Activated T-cell treated with anti-CD3 and anti-CD28 coated beads, Interleukin-2, amount 50 U/mL, for 4 hours (primary cell): ENCODE results near the gene ERBB4. TPM values are rescaled to one million over a fixed set of nuclear protein-coding genes. Genes with fewer than 3 reads are reported as not detected.

Experiments
- ATAC-seq, 2 donors: fragments of 200-7000 bp; cut with Tn5 transposase; one replicate each; pipeline ENCODE4 v1.10.0; 2021
- DNase-seq: peaks from one replicate; pipeline ENCODE4 v3.0.0-alpha.2; 2020
- H3K27me3 Mint-ChIP-seq: one replicate; pipeline ENCODE4 v1.8.0; 2021; ENCODE audit warnings: low read depth, mixed read lengths
- H3K36me3 Mint-ChIP-seq: one replicate; pipeline ENCODE4 v1.8.0; 2022; ENCODE audit warnings: mixed read lengths; ENCODE audit not compliant: insufficient read depth
- H3K4me1 Mint-ChIP-seq: one replicate; pipeline ENCODE4 v1.8.0; 2021; ENCODE audit warnings: low read depth, mixed read lengths
- H3K4me3 Mint-ChIP-seq: one replicate; pipeline ENCODE4 v1.8.0; 2021; ENCODE audit warnings: mild to moderate bottlenecking, moderate library complexity, mixed read lengths
- H3K9me3 Mint-ChIP-seq: one replicate; pipeline ENCODE4 v1.8.0; 2021; ENCODE audit warnings: mixed read lengths
- total RNA-seq, 3 donors: library from RNA; stranded (reverse); gene quantifications; one replicate each; pipeline ENCODE4 v1.2.1, GENCODE V29; 2021

Gene ERBB4
- total RNA-seq, 3 donors from 2014 or later = not detected

GRCh38 chr2:211833582-211834279 is 704.9 kb downstream of the ERBB4 start:
- ATAC-seq (no peak), DNase-seq (no peak)
- no peak overlapping the region for H3K4me3 Mint-ChIP-seq
- H3K36me3 Mint-ChIP-seq = no peaks in the 10 kb centered on the region
- no peaks in the 10 kb centered on the region for H3K27me3 Mint-ChIP-seq
- H3K4me1 Mint-ChIP-seq = no peaks in the 10 kb centered on the region
- peaks cover 3% of the 10 kb centered on the region for H3K9me3 Mint-ChIP-seq

- Mint-ChIP-seq H3K36me3 (no peaks in the 10 kb centered on the region), H3K9me3 (peaks cover 3% of the 10 kb centered on the region), H3K27me3 (no peaks in the 10 kb centered on the region), H3K4me1 (no peaks in the 10 kb centered on the region), H3K4me3 (no peak overlapping the region)
- DNase-seq = no peak
- ATAC-seq = no peak
These were observed 708.9 kb downstream of the ERBB4 start for GRCh38 chr2:211829725-211830124.

DNA sequence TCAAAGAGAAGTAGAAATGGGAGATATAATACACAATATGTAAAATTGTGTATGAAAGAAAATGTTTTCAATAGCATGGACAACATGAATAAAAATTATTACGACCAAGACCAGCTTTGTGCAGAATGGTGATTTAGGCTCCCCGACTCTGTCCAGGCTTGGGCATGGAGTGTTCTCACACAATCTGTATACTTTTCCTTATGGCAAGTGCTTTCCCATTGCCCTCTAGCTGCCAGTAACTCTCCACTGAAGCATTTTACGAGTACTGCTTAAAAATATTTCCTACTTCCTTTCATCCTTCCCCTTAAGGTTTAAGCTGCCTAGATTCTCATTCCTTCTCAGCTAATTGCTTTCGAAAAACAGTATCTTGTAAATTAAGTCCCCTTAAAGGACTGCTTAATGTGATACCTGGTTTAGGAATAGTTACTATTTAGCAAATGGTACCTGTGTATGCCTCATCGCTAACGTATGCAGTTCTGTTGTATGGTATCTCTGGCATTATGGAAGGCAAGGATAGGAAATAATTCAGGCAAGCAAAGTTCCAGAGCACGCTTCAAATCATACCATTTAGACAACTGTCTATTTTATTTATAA is 714.6 kb downstream of the ERBB4 start:
- H3K36me3 Mint-ChIP-seq = no peaks in the 10 kb centered on the region
- H3K9me3 Mint-ChIP-seq = peaks cover 4% of the 10 kb centered on the region
- no peaks in the 10 kb centered on the region for H3K27me3 Mint-ChIP-seq
- no peak overlapping the region for H3K4me3 Mint-ChIP-seq
- ATAC-seq = no peak
- DNase-seq = no peak
- H3K4me1 Mint-ChIP-seq = no peaks in the 10 kb centered on the region

DNA sequence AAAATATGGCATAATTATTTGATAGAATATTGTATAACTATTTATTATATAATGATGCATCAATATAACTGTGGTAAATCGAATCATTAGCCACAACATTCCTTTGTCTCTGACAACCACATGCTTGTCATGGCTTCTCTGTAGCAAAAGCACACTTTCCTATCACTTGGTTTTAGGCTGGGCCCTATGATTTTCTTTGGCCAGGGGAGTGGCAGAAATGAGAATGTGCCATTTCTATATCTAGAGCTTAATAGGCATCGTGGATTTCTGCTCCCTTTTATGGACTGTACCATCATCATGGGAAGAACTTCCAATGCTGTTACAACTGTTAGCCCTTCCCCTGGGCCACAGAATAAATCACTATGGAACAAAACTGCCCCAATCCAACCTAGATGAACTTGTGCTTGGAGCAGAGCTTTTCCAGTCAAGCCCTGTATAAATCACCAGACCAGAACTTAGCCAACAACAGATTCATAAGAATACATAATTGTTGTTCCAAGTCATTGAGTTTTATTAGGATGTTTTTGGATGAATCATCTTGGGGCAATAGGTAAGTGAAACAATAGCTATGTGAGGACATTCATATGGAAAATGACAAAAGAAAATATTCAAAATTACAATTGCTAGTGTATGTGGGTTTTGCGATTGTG is 715.8 kb downstream of the ERBB4 start:
- Mint-ChIP-seq H3K4me1 (no peaks in the 10 kb centered on the region), H3K4me3 (no peak overlapping the region), H3K36me3 (no peaks in the 10 kb centered on the region), H3K9me3 (peaks cover 4% of the 10 kb centered on the region), H3K27me3 (no peaks in the 10 kb centered on the region)
- ATAC-seq (no peak), DNase-seq (no peak)

- H3K27me3 Mint-ChIP-seq = no peaks in the 10 kb centered on the region
- H3K4me3 Mint-ChIP-seq = no peak overlapping the region
- ATAC-seq = no peak
- H3K4me1 Mint-ChIP-seq = no peaks in the 10 kb centered on the region
- no peaks in the 10 kb centered on the region for H3K36me3 Mint-ChIP-seq
- peaks cover 4% of the 10 kb centered on the region for H3K9me3 Mint-ChIP-seq
- DNase-seq = no peak
These were observed 721.8 kb downstream of the ERBB4 start for GRCh38 chr2:211816754-211817153.

DNA sequence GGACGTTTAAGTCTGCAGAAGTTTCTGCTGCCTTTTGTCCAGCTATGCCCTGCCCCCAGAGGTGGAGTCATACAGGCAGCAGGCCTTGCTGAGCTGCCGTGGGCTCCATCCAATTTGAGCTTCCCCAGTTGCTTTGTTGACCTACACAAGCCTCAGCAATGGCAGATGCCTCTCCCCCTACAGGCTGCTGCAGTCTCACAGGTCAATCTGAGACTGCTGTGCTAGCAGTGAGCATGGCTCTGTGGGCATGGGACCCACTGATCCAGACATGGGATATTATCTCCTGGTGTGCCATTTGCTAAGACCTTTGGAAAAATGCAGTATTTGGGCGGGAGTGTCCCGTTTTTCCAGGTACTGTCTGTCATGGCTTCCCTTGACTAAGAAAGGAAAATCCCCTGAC is 726.0 kb downstream of the ERBB4 start:
- ATAC-seq (no peak), DNase-seq (no peak)
- Mint-ChIP-seq H3K4me1 (no peaks in the 10 kb centered on the region), H3K27me3 (no peaks in the 10 kb centered on the region), H3K36me3 (no peaks in the 10 kb centered on the region), H3K9me3 (peaks cover 6% of the 10 kb centered on the region), H3K4me3 (no peak overlapping the region)

DNA sequence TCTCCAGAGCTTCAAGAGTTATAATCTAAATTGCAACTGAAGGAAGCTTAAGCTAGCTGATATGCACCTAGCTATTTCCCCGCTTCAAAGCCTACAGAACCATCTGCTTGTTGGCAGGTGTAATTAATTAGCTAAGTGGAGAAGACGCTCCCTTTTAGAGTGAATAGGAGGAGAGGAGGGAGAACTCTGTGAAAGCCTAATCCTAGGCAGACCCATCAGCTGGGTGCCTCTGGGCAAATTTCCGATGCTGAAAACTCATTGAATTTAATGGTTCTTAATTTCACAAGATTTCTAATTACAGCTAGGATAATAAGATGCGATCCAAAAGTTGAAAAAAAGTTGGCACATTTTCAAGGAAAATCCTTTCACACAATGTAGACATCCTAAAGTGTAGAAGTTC is 735.9 kb downstream of the ERBB4 start:
- Mint-ChIP-seq H3K4me3 (no peak overlapping the region), H3K36me3 (no peaks in the 10 kb centered on the region), H3K4me1 (no peaks in the 10 kb centered on the region), H3K9me3 (peaks cover 9% of the 10 kb centered on the region), H3K27me3 (no peaks in the 10 kb centered on the region)
- DNase-seq (no peak), ATAC-seq (no peak)

DNA sequence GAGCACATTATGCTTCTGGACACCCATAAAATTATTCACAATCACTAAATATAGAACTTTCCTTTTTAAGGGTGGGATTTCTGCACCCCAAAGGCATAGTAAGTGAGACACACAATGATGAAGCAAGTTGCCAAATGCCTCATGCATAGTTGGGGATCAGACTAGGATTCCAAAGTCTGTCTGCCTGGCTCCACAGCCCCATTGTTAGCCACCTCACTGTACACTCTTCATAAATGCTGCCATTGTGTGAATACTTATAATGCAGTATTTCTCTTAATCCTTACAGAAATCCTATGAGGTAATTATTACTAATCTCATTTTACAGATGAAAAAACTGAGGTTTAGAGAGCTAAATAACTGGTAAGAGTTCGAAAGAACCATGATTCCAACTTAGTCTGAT is 738.6 kb downstream of the ERBB4 start:
- Mint-ChIP-seq H3K36me3 (no peaks in the 10 kb centered on the region), H3K4me3 (no peak overlapping the region), H3K9me3 (peaks cover 6% of the 10 kb centered on the region), H3K4me1 (no peaks in the 10 kb centered on the region), H3K27me3 (no peaks in the 10 kb centered on the region)
- ATAC-seq (no peak), DNase-seq (no peak)

GRCh38 chr2:211798868-211799267 is 739.7 kb downstream of the ERBB4 start:
- no peaks in the 10 kb centered on the region for H3K4me1 Mint-ChIP-seq
- DNase-seq (no peak), ATAC-seq (no peak)
- H3K36me3 Mint-ChIP-seq = no peaks in the 10 kb centered on the region
- no peak overlapping the region for H3K4me3 Mint-ChIP-seq
- peaks cover 6% of the 10 kb centered on the region for H3K9me3 Mint-ChIP-seq
- H3K27me3 Mint-ChIP-seq = no peaks in the 10 kb centered on the region

GRCh38 chr2:211793690-211794089 is 744.9 kb downstream of the ERBB4 start:
- DNase-seq = no peak
- H3K36me3 Mint-ChIP-seq = no peaks in the 10 kb centered on the region
- no peak for ATAC-seq
- no peaks in the 10 kb centered on the region for H3K9me3 Mint-ChIP-seq
- H3K27me3 Mint-ChIP-seq = no peaks in the 10 kb centered on the region
- no peak overlapping the region for H3K4me3 Mint-ChIP-seq
- no peaks in the 10 kb centered on the region for H3K4me1 Mint-ChIP-seq

GRCh38 chr2:211789982-211790381 is 748.6 kb downstream of the ERBB4 start:
- Mint-ChIP-seq H3K4me3 (no peak overlapping the region), H3K4me1 (no peaks in the 10 kb centered on the region), H3K9me3 (no peaks in the 10 kb centered on the region), H3K36me3 (no peaks in the 10 kb centered on the region), H3K27me3 (no peaks in the 10 kb centered on the region)
- ATAC-seq (no peak), DNase-seq (no peak)

DNA sequence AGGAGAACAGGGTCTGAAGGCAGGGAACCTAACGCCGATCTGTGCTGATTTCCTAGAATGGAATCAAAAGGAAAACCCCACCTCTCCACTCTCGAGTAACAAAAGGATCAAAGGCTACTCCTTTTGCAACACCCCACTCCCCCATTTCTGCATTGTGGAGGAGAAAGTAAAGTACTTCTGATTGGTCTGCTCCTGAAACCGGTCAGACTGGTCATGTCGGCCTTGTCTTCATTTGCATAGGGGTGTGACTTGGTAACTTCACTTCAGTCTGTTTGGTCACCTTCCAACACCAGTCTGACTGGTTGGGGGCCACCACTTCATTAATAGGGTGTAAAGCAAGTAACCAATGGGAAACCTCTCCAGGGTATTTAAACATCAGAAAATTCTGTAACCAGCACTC is 771.9 kb downstream of the ERBB4 start:
- ATAC-seq = no peak

GRCh38 chr2:211762479-211762878 is 776.1 kb downstream of the ERBB4 start:
- DNase-seq = no peak
- Mint-ChIP-seq H3K36me3 (no peaks in the 10 kb centered on the region), H3K4me3 (no peak overlapping the region), H3K4me1 (no peaks in the 10 kb centered on the region), H3K9me3 (peaks cover 4% of the 10 kb centered on the region), H3K27me3 (no peaks in the 10 kb centered on the region)
- ATAC-seq = no peak

More for the DNA sequence above, 771.9 kb downstream of the ERBB4 start:
- no peaks in the 10 kb centered on the region for H3K27me3 Mint-ChIP-seq
- no peaks in the 10 kb centered on the region for H3K36me3 Mint-ChIP-seq
- DNase-seq = no peak
- H3K9me3 Mint-ChIP-seq = peaks cover 10% of the 10 kb centered on the region
- H3K4me1 Mint-ChIP-seq = no peaks in the 10 kb centered on the region
- H3K4me3 Mint-ChIP-seq = no peak overlapping the region

GRCh38 chr2:211760103-211760502 is 778.5 kb downstream of the ERBB4 start:
- DNase-seq (no peak), ATAC-seq (no peak)
- no peak overlapping the region for H3K4me3 Mint-ChIP-seq
- no peaks in the 10 kb centered on the region for H3K36me3 Mint-ChIP-seq
- no peaks in the 10 kb centered on the region for H3K4me1 Mint-ChIP-seq
- peaks cover 4% of the 10 kb centered on the region for H3K9me3 Mint-ChIP-seq
- H3K27me3 Mint-ChIP-seq = no peaks in the 10 kb centered on the region

DNA sequence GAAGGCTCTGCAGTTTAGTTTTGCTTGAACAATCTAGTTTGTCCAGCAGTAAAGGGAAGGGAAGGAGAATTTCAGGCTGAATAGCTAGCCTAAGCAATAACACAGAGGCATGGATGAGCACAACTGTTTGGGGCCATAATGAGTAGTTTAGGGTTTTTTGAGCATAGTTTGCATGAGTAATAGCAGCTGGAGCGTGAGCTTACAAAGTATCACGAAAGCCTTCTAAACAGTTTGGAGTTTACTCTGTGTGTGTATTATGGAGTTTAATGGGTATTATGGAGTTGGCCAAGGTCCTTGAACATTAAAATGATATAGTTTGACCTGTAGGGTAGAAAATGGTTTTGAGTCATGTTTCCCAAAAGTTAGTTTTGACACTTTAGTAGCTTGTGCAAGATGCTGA is 782.3 kb downstream of the ERBB4 start:
- H3K4me1 Mint-ChIP-seq = no peaks in the 10 kb centered on the region
- H3K9me3 Mint-ChIP-seq = no peaks in the 10 kb centered on the region
- no peaks in the 10 kb centered on the region for H3K36me3 Mint-ChIP-seq
- no peaks in the 10 kb centered on the region for H3K27me3 Mint-ChIP-seq
- ATAC-seq (no peak), DNase-seq (no peak)
- H3K4me3 Mint-ChIP-seq = no peak overlapping the region
